ENCODE measurements around the gene HMOX1. TPM values are rescaled to one million over a fixed set of nuclear protein-coding genes. Genes with fewer than 3 reads are reported as not detected.

HMOX1 gene
- total and polyA plus RNA-seq, 8 donors: 2.2 to 106 (median 11.4) TPM; not detected in 1

GRCh38 chr22:35421121-35421520 lies 40.2 kb downstream of the HMOX1 start:
- no peak for DNase-seq
- no peaks in the 10 kb centered on the region for H3K4me1 ChIP-seq
- intact Hi-C loops (cut with DNase I; ENCODE audit: low total_unique reads): no loop called here
- no peak overlapping the region for H3K4me3 ChIP-seq
- H3K36me3 ChIP-seq: peaks cover 56 to 96% (median 96%) of the 10 kb centered on the region in 4 donors
- TF ChIP-seq POLR2AphosphoS5 (IDR thresholded peaks at IDR 0.05) (no peak), POLR2A (IDR thresholded peaks at IDR 0.05) (no peak), CTCF (IDR thresholded peaks at IDR 0.05) (no peak), EP300 (IDR thresholded peaks at IDR 0.05) (no peak)
- H3K9me3 ChIP-seq: no peaks in the 10 kb centered on the region
- WGBS, 5 donors: 91 to 96% (median 94%) methylated on average over 12 of the region's 12 CpGs
- no peaks in the 10 kb centered on the region for H3K27me3 ChIP-seq
- no peak overlapping the region for H3K27ac ChIP-seq

GRCh38 chr22:35422145-35422544 lies 41.2 kb downstream of the HMOX1 start:
- 91 to 99% (median 94%) methylated on average over 4 of the region's 4 CpGs for WGBS, 5 donors
- Histone ChIP-seq H3K36me3 (peaks cover 47 to 94% (median 90%) of the 10 kb centered on the region in 4 donors), H3K27ac (no peak overlapping the region), H3K9me3 (no peaks in the 10 kb centered on the region), H3K4me1 (no peaks in the 10 kb centered on the region), H3K27me3 (no peaks in the 10 kb centered on the region), H3K4me3 (no peak overlapping the region)
- intact Hi-C loops (cut with DNase I; ENCODE audit: low total_unique reads): no loop called here
- no peak for DNase-seq
- no peak for TF ChIP-seq POLR2A (IDR thresholded peaks at IDR 0.05)
- TF ChIP-seq POLR2AphosphoS5 (IDR thresholded peaks at IDR 0.05): no peak
- no peak for TF ChIP-seq CTCF (IDR thresholded peaks at IDR 0.05)
- no peak for TF ChIP-seq EP300 (IDR thresholded peaks at IDR 0.05)

- intact Hi-C loops (cut with DNase I; ENCODE audit: low total_unique reads): no loop called here
- Histone ChIP-seq H3K4me1 (no peaks in the 10 kb centered on the region), H3K9me3 (no peaks in the 10 kb centered on the region), H3K36me3 (peaks cover 39 to 87% (median 82%) of the 10 kb centered on the region in 4 donors), H3K27ac (no peak overlapping the region), H3K4me3 (no peak overlapping the region), H3K27me3 (no peaks in the 10 kb centered on the region)
- TF ChIP-seq EP300 (IDR thresholded peaks at IDR 0.05) (no peak), CTCF (IDR thresholded peaks at IDR 0.05) (no peak), POLR2AphosphoS5 (IDR thresholded peaks at IDR 0.05) (no peak)
- DNase-seq: no peak
- 88 to 97% (median 95%) methylated on average over 6 to 9 of the region's 9 CpGs for WGBS, 5 donors
These were observed 42.0 kb downstream of the HMOX1 start for GRCh38 chr22:35422936-35423335.

- Histone ChIP-seq H3K4me3 (no peak overlapping the region), H3K36me3 (peaks cover 34 to 80% (median 71%) of the 10 kb centered on the region in 4 donors), H3K27ac (no peak overlapping the region), H3K4me1 (no peaks in the 10 kb centered on the region), H3K9me3 (no peaks in the 10 kb centered on the region), H3K27me3 (no peaks in the 10 kb centered on the region)
- intact Hi-C loops (cut with DNase I; ENCODE audit: low total_unique reads): no loop called here
- TF ChIP-seq CTCF (IDR thresholded peaks at IDR 0.05): no peak
- TF ChIP-seq POLR2AphosphoS5 (IDR thresholded peaks at IDR 0.05): no peak
- no peak for TF ChIP-seq EP300 (IDR thresholded peaks at IDR 0.05)
- WGBS, 5 donors: 94 to 96% (median 95%) methylated on average over 22 to 26 of the region's 26 CpGs
- DNase-seq: no peak
These were observed 43.2 kb downstream of the HMOX1 start for GRCh38 chr22:35424081-35424480.
